ENCODE measurements around the gene RPS6KA3.

The RPS6KA3 gene

DNA sequence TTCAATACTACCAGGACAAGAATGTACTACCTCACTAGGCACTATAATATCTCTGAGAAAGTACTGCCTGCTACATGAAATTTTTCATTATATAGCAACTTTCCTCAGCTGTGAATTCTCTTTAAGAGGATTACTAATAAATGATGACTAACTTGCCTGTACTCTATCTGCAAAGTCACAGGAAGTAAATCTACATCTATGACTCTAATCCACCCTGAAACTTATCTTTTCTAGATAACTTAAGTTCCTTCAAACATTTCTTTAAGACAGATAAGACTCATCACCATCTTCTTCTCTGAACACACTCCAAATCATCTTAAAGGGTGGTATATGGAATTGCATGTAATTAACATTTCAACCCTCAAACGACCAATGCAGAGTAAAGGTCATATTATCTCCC, 28.8 kb downstream of the RPS6KA3 start:
- Histone ChIP-seq H3K9me3 (no peaks in the 10 kb centered on the region), H3K36me3 (peaks cover 5% of the 10 kb centered on the region), H3K27me3 (no peaks in the 10 kb centered on the region), H3K4me1 (ENCODE audit: control insufficient read depth in 1 of 2, insufficient read depth in 1 of 2, low read depth in 1 of 2, low read length in 1 of 2) (no peaks in the 10 kb centered on the region), H3K27ac (no peak overlapping the region), H3K4me3 (ENCODE audit: low read depth in 1 of 2, low read length in 1 of 2) (no peak overlapping the region)
- TF ChIP-seq, protein P1, sequence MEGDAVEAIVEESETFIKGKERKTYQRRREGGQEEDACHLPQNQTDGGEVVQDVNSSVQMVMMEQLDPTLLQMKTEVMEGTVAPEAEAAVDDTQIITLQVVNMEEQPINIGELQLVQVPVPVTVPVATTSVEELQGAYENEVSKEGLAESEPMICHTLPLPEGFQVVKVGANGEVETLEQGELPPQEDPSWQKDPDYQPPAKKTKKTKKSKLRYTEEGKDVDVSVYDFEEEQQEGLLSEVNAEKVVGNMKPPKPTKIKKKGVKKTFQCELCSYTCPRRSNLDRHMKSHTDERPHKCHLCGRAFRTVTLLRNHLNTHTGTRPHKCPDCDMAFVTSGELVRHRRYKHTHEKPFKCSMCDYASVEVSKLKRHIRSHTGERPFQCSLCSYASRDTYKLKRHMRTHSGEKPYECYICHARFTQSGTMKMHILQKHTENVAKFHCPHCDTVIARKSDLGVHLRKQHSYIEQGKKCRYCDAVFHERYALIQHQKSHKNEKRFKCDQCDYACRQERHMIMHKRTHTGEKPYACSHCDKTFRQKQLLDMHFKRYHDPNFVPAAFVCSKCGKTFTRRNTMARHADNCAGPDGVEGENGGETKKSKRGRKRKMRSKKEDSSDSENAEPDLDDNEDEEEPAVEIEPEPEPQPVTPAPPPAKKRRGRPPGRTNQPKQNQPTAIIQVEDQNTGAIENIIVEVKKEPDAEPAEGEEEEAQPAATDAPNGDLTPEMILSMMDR (IDR thresholded peaks at IDR 0.05), result no peak

DNA sequence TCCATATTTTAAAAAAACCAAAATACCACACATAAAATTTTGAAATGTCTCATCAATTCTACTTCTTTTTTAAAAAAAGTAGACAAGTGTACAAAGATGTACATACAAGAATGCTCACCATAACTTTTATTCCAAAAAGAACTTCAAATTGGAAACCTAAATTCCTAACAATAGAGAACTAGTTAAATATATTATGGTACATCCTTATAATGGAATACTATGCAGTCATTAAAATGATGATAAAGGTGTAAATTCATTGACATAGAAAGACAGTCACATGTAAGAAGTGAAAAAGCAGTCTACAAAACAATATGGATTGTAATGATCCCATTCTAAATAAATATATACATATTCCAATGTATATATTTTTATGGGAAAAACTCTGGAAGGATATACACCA, 31.0 kb downstream of the RPS6KA3 start:
- H3K27ac ChIP-seq, result no peak overlapping the region
- H3K4me3 ChIP-seq (ENCODE audit: low read depth in 1 of 2, low read length in 1 of 2), result no peak overlapping the region
- H3K4me1 ChIP-seq (ENCODE audit: control insufficient read depth in 1 of 2, insufficient read depth in 1 of 2, low read depth in 1 of 2, low read length in 1 of 2), result no peaks in the 10 kb centered on the region
- no peaks in the 10 kb centered on the region for H3K9me3 ChIP-seq
- peaks cover 9% of the 10 kb centered on the region for H3K36me3 ChIP-seq
- TF ChIP-seq, protein P1 (IDR thresholded peaks at IDR 0.05), result no peak
- no peaks in the 10 kb centered on the region for H3K27me3 ChIP-seq

DNA sequence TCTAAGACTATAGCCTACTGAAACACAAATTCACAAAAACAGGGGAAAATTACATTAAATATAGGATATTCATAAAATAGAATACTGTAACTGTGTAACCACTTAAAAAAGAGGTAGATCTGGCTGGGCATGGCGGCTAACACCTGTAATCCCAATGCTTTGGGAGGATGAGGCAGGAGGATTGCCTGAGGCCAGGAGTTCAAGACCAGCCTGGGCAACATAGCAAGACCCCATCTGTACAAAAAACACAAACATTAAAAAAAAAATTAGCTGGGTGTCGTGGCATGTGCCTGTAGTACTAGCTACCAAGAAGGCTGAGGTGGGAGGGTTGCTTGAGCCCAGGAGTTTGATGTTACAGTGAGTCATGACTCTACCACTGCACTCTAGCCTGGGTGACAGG, 33.4 kb downstream of the RPS6KA3 start:
- TF ChIP-seq, protein P1 (IDR thresholded peaks at IDR 0.05), result no peak
- Histone ChIP-seq H3K27ac (no peak overlapping the region), H3K4me1 (ENCODE audit: control insufficient read depth in 1 of 2, insufficient read depth in 1 of 2, low read depth in 1 of 2, low read length in 1 of 2) (no peaks in the 10 kb centered on the region), H3K4me3 (ENCODE audit: low read depth in 1 of 2, low read length in 1 of 2) (no peak overlapping the region), H3K9me3 (no peaks in the 10 kb centered on the region), H3K36me3 (peaks cover 9% of the 10 kb centered on the region), H3K27me3 (no peaks in the 10 kb centered on the region)

DNA sequence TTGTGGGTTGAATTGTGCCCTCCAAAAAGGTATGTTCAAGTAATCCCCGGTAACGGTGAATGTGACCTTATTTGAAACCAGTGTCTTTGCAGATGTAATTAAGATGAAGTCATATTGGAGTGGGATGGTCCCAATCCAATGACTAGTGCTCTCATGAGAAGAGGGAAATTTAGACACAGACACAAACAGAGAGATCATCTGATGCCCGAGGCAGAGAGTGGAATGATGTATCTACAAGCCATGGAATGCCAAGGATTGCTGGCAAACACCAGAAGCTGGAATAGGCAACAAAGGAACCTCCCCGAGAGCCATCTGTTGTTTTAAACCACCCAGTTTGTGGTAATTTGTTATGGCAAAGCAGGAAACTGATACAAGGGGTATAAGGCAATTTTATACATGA, 35.1 kb downstream of the RPS6KA3 start:
- Histone ChIP-seq H3K27ac (no peak overlapping the region), H3K9me3 (no peaks in the 10 kb centered on the region), H3K36me3 (peaks cover 9% of the 10 kb centered on the region), H3K4me1 (ENCODE audit: control insufficient read depth in 1 of 2, insufficient read depth in 1 of 2, low read depth in 1 of 2, low read length in 1 of 2) (no peaks in the 10 kb centered on the region), H3K27me3 (no peaks in the 10 kb centered on the region), H3K4me3 (ENCODE audit: low read depth in 1 of 2, low read length in 1 of 2) (no peak overlapping the region)
- TF ChIP-seq, protein P1 (IDR thresholded peaks at IDR 0.05), result no peak

DNA sequence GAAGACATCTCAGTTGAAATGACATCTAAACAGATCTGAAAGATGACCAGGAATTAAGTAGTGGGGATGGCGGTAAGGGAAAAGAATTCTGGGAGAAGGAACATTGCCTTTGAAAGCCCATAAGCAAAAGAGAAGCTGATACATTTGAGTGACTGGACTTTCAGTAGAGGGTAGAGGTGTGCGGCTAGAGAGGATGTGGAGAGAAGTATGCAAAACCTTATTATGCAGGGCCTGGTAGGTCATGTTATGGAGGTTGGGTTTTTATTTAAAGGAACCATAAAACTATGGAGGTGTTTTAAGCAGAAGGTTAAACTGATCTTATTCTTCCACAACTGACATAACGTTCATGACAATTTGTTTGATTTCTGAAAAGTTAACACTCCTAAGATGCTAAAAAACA, 36.3 kb downstream of the RPS6KA3 start:
- Histone ChIP-seq H3K9me3 (no peaks in the 10 kb centered on the region), H3K27ac (no peak overlapping the region), H3K4me3 (ENCODE audit: low read depth in 1 of 2, low read length in 1 of 2) (no peak overlapping the region), H3K4me1 (ENCODE audit: control insufficient read depth in 1 of 2, insufficient read depth in 1 of 2, low read depth in 1 of 2, low read length in 1 of 2) (no peaks in the 10 kb centered on the region), H3K27me3 (no peaks in the 10 kb centered on the region), H3K36me3 (peaks cover 9% of the 10 kb centered on the region)
- TF ChIP-seq, protein P1 (IDR thresholded peaks at IDR 0.05), result no peak

DNA sequence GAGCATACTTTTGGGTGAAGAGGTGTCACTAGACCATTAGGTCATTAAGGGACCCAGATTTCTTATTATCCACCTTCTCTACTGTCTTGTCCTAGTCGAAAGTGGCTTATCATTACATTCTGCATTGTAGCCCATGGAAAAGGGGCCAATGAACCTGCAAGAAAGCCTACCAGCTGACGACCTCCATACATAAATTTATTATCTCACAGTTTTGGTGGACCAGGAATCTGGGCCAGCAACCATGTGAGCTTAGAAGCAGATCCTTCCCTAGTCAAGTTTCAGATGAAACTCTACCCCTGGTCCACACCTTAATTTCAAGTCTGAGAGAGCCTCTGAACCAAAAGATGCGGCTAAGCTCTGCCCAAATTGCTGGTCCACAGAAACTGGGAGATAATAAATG, 37.6 kb downstream of the RPS6KA3 start:
- Histone ChIP-seq H3K4me3 (ENCODE audit: low read depth in 1 of 2, low read length in 1 of 2) (no peak overlapping the region), H3K36me3 (peaks cover 9% of the 10 kb centered on the region), H3K9me3 (no peaks in the 10 kb centered on the region), H3K4me1 (ENCODE audit: control insufficient read depth in 1 of 2, insufficient read depth in 1 of 2, low read depth in 1 of 2, low read length in 1 of 2) (no peaks in the 10 kb centered on the region), H3K27me3 (no peaks in the 10 kb centered on the region), H3K27ac (no peak overlapping the region)
- TF ChIP-seq, protein P1 (IDR thresholded peaks at IDR 0.05), result no peak

Data from neutrophil (primary cell).